Umbilical cord (tissue), 2 donors: ENCODE results near the gene FXYD7. TPM values are rescaled to one million over a fixed set of nuclear protein-coding genes. Genes with fewer than 3 reads are reported as not detected.
"Not testable (repeated sequence)": the region's sequence is repeated elsewhere in the genome, so short reads cannot be mapped to it uniquely, and the experiment has no call there.

Experiments
- DNase-seq: peaks from one replicate; pipeline ENCODE4 v3.0.0-alpha.2; 2015; ENCODE audit warnings: low spot score
- total RNA-seq: library from RNA; depleted of rRNA; stranded (reverse); fragments of >200 nt; gene quantifications from one replicate; pipeline ENCODE4 v1.2.3, GENCODE V29; 2014; ENCODE audit warnings: low replicate concordance; ENCODE audit not compliant: insufficient read depth

Gene FXYD7
- total RNA-seq, 1 donor from 2014 or later: 1.2 TPM

DNA sequence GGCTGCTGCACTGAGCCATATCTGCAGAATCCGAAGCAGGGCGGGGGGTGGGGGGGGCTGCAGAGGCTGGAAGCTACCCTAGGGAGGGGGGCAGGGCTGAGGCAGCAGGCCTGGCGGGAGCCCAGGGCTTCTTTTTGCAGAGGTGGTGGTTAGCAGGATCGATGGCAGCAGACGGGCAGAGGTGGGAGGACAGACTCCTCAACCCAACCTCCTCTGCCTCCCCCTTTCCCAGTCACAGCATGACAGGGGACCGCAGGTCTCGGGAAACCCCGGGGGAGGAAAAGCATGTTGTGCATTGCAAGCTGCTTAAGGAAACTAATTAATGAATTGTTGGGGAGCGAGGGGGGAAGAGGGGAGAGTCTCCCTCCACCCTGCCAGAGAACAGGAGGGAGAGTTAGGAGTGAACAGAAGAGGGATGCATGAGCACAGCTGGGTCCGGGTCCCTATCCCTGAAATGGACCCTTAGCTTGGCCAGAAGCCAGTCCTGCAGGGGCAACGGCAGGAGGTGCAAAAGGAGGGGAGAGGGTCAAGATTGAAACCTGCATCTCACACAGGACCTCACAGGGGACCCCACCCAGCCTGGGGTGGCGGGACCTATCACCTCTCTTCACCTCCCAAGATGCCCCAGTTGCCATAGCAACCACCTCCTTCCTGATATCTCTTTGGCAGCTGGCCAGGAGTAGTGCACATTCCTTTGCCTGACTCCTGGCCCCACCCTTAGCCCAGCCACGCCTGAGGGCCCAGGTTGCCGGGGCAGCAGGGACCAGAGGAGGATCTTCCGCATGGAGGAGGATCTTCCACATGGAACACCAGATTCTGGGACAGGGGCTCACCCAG, 1.8 kb downstream of the FXYD7 start:
- peak; percentile 55 for DNase-seq

DNA sequence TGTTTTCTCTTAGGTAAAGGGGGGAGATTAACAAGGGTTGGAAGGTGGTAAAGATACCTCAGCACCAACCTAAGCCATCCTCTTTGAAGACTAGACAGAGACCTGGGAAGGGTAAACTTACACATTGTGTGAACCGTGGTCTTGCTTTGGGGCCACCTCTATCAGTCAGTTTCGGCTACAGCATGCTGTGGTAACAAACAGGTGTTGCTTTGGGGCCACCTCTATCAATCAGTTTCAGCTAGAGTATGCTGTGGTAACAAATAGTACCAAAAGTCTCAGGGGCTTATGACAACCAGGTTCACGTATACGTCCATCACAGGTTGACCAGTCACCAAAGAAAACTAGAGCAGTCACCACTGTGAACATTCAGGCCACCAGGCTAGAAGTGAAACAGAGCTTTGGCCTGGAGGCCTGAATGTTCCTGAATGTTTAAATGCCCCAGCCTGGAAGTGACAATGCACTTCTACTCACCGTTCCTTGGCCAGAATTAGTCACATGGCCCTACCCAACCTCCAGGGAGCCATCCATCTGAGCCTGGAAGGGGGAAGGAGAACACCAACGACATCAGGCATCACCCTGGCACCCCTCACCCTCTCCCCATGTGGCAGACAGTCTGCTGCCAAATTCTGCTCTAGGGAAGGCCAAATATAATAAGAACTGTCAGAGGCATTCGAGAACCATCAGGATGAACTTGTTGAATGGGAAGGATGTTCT, 3.8 kb downstream of the FXYD7 start:
- no peak for DNase-seq

DNA sequence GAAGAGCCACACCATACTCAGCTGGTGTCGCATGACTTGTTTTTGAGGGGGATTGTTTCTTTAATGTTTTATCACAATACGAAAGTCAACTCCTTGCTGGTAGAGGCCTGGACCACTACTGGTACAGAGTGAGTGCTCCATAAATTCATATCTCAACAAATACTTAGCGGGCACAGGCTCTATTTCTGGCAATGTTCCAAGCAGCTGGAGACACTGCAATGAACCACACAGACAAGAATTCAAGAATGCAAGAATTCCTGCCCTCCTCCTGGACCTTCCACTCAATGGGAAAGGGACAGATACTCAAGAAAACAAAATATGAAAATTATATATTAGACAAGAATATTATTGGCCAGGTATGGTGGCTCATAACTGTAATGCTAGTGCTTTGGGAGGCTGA, 6.4 kb downstream of the FXYD7 start:
- peak; percentile 22 for DNase-seq

DNA sequence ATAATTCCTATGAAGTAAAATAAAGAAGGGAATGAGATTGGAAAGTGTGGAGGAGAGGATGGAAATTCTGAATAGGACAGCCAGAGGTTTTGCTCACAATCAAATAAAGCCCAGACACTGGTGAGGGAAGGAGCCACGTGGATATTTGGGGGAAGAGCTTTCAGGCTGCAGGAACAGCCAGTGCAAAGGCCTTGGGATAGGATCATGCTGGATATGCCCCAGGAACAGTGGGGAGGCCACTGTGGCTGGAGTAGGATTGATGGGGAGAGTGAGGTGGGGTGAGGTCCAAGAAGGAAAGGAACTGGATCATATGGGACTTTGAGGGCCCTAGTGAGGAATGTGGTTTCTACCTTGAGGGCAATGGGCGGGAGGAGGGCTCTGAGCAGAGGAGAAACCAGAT, 7.4 kb downstream of the FXYD7 start:
- no peak for DNase-seq

DNA sequence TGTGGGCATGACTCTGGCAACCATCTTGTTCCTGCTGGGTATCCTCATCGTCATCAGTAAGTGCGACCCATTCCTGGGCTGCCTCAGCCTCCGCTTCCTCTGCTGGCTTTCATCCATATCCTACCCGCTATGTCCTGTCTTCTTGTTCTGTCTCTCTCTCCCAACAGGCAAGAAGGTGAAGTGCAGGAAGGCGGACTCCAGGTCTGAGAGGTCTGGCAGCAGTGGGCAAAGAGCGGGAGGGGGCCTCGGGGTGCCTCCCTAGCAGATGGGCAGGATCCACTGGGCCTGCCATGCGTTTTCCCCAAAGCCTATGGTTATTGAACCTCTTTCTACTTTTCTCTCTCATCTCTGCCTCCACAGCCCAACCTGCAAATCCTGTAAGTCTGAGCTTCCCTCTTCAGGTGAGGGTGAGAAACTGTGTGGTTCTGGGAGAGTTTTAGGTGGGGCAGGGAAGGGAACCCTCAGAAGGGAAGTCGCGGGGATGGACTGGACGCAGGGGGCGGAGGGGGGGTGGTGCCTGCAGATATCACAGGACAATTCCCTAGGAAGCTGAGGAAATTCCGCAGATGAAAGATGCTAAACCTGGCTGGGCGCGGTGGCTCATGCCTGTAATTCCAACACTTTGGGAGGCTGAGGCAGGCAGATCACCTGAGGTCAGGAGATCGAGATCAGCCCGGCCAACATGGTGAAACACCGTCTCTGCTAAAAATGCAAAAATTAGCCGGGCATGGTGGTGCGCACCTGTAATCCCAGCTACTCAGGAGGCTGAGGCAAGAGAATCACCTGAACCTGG, 8.4 kb downstream of the FXYD7 start:
- DNase-seq: no peak

DNA sequence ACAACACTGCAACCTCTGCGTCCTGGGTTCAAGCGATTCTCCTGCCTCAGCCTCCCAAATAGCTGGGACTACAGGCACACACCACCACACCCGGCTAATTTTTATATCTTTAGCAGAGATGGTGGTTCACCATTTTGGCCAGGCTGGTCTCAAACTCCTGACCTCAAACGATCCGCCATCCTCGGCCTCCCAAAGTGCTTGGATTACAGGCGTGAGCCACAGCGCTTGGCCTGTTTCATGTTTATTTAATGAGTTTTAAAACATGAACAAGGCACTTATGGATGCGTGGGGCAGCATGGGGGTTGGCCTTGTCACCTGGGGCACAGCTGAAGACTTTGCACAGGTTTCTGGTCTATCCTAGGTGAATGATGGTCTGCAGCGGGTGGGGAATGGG, 10.1 kb downstream of the FXYD7 start:
- not testable (repeated sequence) for DNase-seq

DNA sequence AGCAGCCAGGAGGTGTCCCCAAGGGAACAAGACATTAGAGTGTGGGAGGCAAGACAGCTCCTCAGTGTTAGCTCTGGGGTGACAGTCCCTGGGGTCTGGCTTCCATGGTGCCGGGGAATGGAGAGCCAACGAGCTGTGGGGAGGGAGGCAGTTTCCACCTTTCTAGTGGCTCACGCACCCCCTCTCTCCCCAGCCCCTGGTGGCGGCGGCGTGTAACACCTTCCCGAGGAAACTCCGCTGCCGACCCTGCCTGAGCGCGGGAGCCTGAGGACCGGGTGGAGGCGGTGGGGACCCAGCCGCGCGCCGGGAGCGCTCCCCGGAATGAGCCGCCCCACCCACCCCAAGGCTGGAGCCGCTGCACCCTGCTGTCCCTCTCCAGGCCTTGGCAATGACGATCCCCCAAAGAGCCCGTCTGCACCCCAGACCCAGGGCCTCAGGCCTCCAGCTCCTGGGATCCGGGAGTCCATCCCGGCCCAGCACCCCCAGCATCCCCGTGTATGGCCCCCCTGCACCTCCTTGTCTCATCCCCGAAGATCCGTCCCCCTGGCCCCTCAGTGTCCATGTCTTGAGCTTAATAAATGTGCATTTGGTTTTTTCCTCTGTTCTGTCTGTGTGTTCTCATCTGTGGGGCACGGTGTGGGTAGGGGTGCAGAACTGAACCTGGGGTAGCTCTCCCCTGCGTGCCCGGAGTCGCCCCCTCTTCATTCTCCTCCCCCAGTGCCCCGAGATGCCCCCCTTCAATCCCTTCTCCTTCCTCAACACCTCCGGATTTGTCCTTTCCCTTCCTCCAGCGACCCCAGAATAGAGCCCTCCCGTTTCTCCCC, 10.9 kb downstream of the FXYD7 start:
- DNase-seq: peak; percentile 31

DNA sequence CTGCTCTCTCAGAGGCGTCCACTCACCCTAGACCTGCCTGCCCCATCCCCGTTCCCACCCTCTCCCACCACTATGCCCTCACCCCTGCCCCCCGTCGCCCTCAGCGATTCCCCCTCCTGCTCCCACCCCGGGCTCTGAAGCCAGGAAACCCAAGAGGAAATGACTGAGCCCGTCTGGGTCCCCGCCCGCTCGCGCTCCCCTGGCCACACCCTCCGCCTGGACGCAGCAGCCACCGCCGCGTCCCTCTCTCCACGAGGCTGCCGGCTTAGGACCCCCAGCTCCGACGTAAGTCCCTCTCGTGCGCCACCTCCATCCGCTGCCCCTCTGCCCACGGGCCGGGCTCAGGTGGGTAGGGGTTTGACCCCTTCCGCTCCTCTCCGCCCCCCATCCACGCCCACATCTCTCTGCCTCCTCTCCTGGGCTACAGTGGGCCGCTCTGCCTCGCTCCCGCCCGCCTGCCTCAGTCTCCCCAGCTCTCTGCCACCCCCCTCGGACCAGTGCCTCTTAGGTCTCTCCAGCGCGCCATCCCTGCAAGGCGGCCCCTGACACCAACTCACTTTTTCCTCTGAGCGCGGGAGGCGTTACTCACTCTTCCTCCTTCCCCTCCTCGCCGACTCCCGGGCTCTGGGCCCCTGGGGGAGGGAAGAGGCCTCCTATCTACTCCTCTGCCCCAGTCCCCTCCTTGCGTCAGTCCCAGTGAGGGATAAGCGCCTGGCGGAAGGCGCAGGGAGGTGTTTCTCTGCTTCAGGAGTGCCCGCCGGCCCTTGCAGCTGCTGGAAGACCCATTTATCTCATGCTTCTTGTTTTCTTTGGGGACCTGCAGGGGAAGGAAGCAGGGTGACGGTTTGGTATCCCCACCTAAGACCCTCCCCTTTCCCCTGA, 11.7 kb downstream of the FXYD7 start, which contains the start of gene FXYD5:
Gene FXYD5 (plus strand): TSS at position 211 of the 882 bp plus-strand sequence. CDS start 816 bp downstream, outside the sequence.
- DNase-seq: peak; percentile 95

DNA sequence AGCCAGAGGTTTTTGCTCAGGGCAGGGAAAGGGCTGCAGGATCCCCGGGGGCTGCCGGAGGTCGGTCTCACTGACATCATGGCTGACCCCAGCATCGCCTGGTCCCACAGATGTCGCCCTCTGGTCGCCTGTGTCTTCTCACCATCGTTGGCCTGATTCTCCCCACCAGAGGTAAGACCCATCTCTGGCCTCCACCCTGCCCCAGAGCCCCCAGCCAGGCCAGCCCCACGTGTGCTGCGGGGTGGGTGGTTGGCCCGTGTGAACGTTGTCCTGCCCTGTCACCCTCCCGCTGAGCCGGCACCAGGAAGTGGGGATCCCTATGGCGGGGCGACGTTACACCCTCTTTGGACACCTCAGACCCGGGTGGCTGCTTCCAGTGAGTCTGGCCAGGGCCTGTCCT, 12.4 kb downstream of the FXYD7 start:
- no peak for DNase-seq

DNA sequence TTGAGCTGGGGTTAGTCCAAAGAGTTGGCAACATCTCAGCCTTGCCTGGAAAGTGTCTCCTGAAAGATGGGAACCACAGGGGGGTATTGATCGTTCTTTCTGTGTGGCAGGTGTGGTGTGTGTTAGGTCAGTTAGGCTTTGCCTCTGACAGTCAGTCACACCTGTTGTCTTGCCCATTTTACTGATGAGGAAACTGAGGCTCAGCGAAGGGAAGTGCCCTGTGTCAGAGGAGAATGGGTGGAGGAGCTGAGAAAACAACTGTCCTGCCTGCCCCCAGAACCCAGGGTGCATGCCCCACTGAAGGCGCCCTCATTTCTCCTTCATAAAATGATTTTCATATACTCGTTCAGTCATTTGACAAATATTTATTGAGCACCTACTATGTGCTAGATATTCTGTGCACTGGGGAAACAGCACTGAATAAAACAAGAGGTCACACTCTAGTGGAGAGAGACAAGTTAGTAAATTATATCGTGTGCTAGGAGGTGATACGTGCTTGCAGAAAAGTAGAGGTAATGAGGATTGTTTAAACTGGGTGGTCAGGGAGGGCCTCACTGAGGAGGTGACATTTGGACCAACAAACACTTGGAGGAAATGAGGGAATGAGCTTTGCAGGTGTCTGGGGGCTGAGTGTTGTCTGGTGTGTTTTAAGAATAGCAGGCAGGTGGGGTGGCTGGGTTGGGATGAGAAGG, 13.1 kb downstream of the FXYD7 start:
- no peak for DNase-seq

DNA sequence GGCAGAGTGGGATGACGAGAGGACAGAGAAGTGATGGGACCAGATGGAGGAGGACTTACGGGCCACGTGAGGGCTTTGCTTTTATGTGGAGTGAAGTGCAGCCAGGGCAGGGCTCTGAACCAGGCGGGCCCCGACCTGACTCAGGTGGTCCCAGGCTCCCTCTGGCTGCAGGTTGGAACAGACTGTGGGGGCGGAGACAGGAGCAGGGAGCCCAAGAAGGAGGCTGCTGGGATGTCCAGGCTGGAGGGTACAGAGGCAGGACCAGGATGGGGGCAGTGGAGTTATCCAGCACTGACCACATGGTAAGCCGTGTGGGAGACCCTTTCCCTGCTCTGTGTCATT, 13.6 kb downstream of the FXYD7 start:
- no peak for DNase-seq

DNA sequence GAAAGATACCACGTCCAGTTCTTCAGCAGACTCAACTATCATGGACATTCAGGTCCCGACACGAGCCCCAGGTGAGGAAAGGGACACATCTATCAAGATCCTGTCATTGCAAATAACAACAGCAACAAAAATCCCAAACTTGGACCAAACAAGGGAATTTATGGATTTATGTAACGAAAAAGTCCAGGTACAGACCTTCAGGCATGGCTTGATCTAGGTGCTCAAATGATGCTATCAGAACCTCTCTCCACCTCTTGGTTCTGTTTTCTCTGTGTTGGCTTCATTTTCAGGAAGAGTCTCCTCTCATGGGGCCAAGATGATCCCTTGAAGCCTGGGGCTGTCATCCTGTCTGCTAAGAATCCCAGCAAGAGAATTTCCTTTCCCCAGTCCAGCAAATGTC, 14.4 kb downstream of the FXYD7 start:
- DNase-seq: no peak

DNA sequence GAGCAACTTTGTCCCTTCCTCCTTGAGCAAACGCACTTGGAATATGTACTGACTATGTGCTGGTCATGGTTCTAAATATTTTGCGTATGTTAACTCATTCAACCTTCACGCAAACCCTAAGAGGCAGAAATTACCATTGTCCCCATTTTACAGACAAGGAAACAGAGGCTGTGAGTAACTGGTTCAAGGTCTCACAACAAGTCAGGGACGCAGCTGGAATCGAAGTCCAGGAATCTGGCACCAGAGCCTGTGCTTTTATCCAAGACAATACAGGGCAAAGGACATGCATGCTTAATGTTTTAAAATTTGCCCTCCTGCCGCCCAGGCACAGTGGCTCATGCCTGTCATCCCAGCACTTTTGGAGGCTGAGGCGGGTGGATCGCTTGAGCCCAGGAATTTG, 16.6 kb downstream of the FXYD7 start:
- no peak for DNase-seq

DNA sequence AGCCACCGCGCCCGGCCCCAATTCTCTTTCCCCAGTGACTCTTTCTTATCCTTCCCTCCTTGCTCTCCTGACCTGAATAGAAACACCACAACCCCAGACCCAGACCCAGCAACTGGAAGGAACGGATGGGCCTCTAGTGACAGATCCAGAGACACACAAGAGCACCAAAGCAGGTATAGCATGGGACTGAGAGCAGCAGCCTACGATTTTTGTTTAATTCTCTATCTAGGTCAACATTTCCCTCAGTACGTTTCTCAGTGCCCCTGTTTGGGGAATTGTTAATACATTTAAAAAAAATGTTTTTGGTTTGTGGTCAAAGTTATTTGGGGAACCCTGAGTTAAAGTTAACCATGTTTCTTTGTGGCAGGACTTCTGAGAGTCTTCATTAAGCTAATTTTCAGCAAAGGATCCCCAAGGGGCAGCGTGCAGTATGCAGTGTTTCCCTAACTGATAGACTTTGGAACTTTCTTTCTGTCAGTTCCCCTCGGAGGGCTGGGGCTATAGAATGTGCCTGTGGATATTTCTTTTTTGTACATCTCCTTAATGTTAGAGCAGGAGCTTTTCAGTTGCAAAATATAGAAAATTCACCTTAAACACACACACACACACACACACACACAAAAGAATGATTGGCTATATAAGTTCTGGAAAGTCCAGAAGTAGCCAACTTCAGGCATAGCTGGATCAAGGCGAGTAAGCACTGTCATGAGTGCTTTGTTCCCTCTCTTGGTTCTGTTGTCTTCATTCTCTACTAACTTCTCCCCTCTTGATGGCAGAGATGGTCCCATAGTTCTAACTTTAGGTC, 17.8 kb downstream of the FXYD7 start:
- no peak for DNase-seq

DNA sequence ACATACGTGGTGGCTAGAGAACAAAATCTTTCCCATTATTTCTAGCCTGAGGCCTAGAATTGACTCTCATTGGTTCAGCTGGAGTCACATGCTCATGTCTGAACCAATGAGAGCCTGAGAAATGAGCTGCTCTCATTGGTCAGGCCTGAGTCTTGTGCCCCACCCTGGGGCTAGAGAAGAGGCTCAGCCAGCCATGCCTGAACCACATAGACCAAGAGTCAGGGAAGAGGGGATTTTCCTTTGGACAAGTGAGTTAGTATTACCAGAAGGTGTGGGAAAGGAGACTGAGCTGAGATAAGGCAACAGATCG, 18.3 kb downstream of the FXYD7 start:
- no peak for DNase-seq

DNA sequence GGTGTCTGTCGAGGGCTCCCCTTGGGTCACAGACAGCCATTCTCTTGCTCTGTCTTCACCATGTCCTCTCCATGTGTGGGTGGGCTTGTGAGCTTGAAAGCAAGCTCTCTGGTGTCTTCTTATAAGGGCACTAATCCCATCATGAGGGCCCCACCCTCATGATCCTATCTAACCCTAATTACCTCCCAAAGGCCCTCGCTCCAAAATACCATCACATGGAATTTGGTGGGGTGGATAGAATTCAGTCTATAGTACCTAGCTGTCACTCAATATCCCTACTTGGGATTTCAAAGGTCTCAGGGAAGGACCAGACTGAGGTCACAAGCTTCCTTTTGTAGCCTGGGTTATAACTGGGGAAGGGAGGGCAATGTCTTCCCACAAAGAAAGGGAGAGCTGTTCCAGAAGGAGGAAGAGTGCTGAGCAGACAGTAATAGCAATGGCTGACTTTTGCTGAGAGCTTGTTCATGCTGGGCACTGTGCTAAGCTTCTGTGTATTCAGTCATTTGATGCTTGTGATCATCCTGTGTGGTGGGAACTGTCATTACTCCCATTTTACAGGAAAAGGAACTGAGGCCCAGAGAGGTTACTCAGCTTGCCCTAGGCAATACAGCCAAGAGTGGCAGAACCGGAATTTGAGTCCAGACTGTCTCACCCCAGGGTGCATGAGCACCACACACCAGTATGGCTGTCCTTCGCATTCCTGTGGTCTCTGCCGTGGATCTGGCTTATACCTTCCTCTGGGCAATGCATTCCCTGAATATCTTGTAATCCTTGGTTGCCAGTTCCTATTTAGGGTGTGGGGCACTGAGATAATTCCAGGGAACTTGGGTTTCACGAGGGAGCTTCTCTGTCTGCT, 19.6 kb downstream of the FXYD7 start:
- no peak for DNase-seq

DNA sequence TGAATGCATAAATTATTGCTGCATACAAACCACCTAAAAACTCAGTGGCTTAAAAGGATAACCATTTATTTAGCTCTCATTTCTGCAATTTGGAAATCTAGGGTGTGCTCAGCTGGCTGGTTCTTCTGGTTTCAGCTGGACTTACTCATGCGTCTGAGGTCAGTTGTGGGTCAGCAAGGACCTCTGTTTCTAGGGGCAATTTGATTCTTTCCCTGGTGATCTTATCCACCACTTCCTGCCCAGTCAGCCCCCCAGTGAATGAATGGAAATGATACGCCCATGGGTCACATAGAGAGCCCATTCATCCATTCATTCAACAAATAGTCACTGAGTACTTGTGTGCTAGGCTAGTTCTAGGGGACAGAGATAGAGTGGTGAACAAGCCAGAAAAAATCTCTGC, 21.4 kb downstream of the FXYD7 start:
- no peak for DNase-seq
